Liver (tissue), 9 donors: ENCODE data around the gene TOLLIP. TPM values are rescaled to one million over a fixed set of nuclear protein-coding genes. Genes with fewer than 3 reads are reported as not detected.

Experiments
- DNase-seq: peaks from one replicate; pipeline ENCODE4 v3.0.0-alpha.2; 2017; ENCODE audit warnings: low spot score
- H3K27ac ChIP-seq, 2 donors: one replicate each; pipeline ENCODE4 v1.7.0; 2013; ENCODE audit warnings: inconsistent platforms in 2 of 2, low read length in 2 of 2, control low read depth in 1 of 2, low read depth in 1 of 2, mild to moderate bottlenecking in 1 of 2
- H3K27me3 ChIP-seq, 4 donors: one replicate each; pipeline versions ENCODE4 v1.6.1 to v1.7.0; 2013; ENCODE audit warnings: low read length in 3 of 4, inconsistent platforms in 1 of 4, mild to moderate bottlenecking in 1 of 4, moderate library complexity in 1 of 4; ENCODE audit not compliant: control insufficient read depth in 4 of 4, insufficient read depth in 4 of 4
- H3K36me3 ChIP-seq, 4 donors: one replicate each; pipeline versions ENCODE4 v1.6.1 to v1.7.0; 2013; ENCODE audit warnings: low read length in 3 of 4, mild to moderate bottlenecking in 3 of 4, low read depth in 1 of 4, moderate library complexity in 1 of 4; ENCODE audit not compliant: control insufficient read depth in 4 of 4, insufficient read depth in 3 of 4
- H3K4me1 ChIP-seq, 4 donors: one replicate each; pipeline versions ENCODE4 v1.6.1 to v1.7.0; 2013; ENCODE audit warnings: low read length in 3 of 4, mild to moderate bottlenecking in 3 of 4, moderate library complexity in 1 of 4; ENCODE audit not compliant: control insufficient read depth in 4 of 4, insufficient read depth in 4 of 4
- H3K4me3 ChIP-seq, 3 donors: one replicate each; pipeline versions ENCODE4 v1.6.1 to v1.7.0; 2013; ENCODE audit warnings: low read length in 3 of 3, control low read depth in 1 of 3, low read depth in 1 of 3, mild to moderate bottlenecking in 1 of 3
- H3K9ac ChIP-seq, 2 donors: one replicate each; pipeline ENCODE4 v1.7.0; 2013; ENCODE audit warnings: low read length in 2 of 2, mild to moderate bottlenecking in 2 of 2, moderate library complexity in 2 of 2, control low read depth in 1 of 2, low read depth in 1 of 2
- H3K9me3 ChIP-seq, 4 donors: one replicate each; pipeline versions ENCODE4 v1.6.1 to v1.7.0; 2013; ENCODE audit warnings: low read length in 3 of 4; ENCODE audit not compliant: control insufficient read depth in 4 of 4
- FOXA1 ChIP-seq: IDR thresholded peaks from 2 replicates; pipeline ENCODE4 v1.6.1; 2016; ENCODE audit warnings: antibody characterized with exemption
- FOXA2 ChIP-seq: IDR thresholded peaks from 2 replicates; pipeline ENCODE4 v1.6.1; 2016; ENCODE audit warnings: antibody characterized with exemption
- HNF4G ChIP-seq: IDR thresholded peaks from 2 replicates; pipeline ENCODE4 v1.6.1; 2016; ENCODE audit warnings: antibody characterized with exemption
- RAD21 ChIP-seq, 2 donors: IDR thresholded peaks; 2 replicates each; pipeline ENCODE4 v1.6.1; 2016; ENCODE audit warnings: antibody characterized with exemption in 2 of 2, mild to moderate bottlenecking in 2 of 2
- RXRA ChIP-seq, 2 donors: IDR thresholded peaks; 2 replicates each; pipeline ENCODE4 v1.6.1; 2017 to 2018; ENCODE audit warnings: antibody characterized with exemption in 2 of 2, mild to moderate bottlenecking in 1 of 2
- SP1 ChIP-seq: IDR thresholded peaks from 2 replicates; pipeline ENCODE4 v1.6.1; 2018; ENCODE audit warnings: antibody characterized with exemption, mild to moderate bottlenecking
- TAF1 ChIP-seq: conservative IDR thresholded peaks from 2 replicates; pipeline ENCODE4 v1.6.1; 2016; ENCODE audit warnings: antibody characterized with exemption, mild to moderate bottlenecking
- YY1 ChIP-seq: IDR thresholded peaks from 2 replicates; pipeline ENCODE4 v1.6.1; 2016; ENCODE audit warnings: antibody characterized with exemption, mild to moderate bottlenecking
- WGBS: extraction: QIAGEN DNeasy Blood & Tissue Kit; methylation state at CpG from one replicate; pipeline ENCODE4 v1.1.7; 2013; 5-methylcytosine and 5-hydroxymethylcytosine counted together
- polyA plus RNA-seq, 2 donors: library from polyadenylated mRNA; stranded (reverse) in 1 of 2; unstranded in 1 of 2; fragments of 200-250 nt in 1 of 2; fragments of >200 nt in 1 of 2; fragmentation: Nextera tagmentation in 1 of 2; extraction: Ambion mirVana in 1 of 2; gene quantifications; one replicate each; pipeline versions ENCODE4 v1.2.1 to v1.2.3, GENCODE V29; 2013 to 2015
- total RNA-seq, 2 donors: library from RNA; depleted of rRNA; stranded (reverse); fragments of >200 nt; gene quantifications; one replicate each; pipeline ENCODE4 v1.2.3, GENCODE V29; 2014
- TF ChIP-seq, protein P1 (sequence below): IDR thresholded peaks from 2 replicates; pipeline ENCODE4 v1.6.1; 2016; ENCODE audit warnings: antibody characterized with exemption
- TF ChIP-seq, protein P2 (sequence below): fragments of 150-350 bp; IDR thresholded peaks from 2 replicates; pipeline ENCODE4 v1.5.1; 2017; ENCODE audit warnings: improper control_type of control experiment, low read depth, low read length; ENCODE audit not compliant: missing input control
- TF ChIP-seq, protein P3 (sequence below): IDR thresholded peaks from 2 replicates; pipeline ENCODE4 v1.6.1; 2016; ENCODE audit warnings: antibody characterized with exemption
- TF ChIP-seq, protein P4 (sequence below): IDR thresholded peaks from 2 replicates; pipeline ENCODE4 v1.6.1; 2016; ENCODE audit warnings: antibody characterized with exemption
- donor health status: healthy.
- donor health status: healthy.
- donor health status: healthy.
- donor health status: healthy.
- donor health status: healthy.

The TOLLIP gene
- total and polyA plus RNA-seq, 4 donors = 27.5 to 102 (median 72.9) TPM

DNA sequence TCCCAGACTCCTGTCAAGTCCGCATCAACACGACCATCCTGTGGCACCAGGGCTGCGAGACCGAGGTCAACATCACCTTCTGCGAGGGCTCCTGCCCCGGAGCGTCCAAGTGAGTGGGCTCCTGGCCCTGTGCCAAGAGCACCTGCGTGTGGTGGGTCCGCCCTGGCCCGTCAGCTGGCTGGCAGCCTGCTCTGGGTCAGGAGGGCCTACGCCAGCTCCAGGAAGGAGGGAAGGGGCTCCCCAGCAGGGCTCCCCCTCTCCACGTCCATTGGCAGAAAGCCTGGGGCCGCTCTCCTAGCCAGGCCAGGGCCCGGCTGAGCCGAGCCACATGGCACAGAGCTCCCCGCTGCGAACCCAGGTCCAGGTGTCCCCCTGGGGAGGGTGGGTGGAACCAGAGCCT is 48.8 kb downstream of the TOLLIP start:
- no peak overlapping the region for H3K4me3 ChIP-seq
- peaks cover 8 to 18% (median 14%) of the 10 kb centered on the region in 4 donors for H3K4me1 ChIP-seq
- H3K27ac ChIP-seq = no peak overlapping the region
- no peaks in the 10 kb centered on the region for H3K36me3 ChIP-seq
- WGBS = 95% methylated on average over 17 of the region's 17 CpGs
- no peak overlapping the region for H3K9ac ChIP-seq
- TF ChIP-seq RXRA (IDR thresholded peaks at IDR 0.05) (no peak), FOXA2 (no peak), HNF4G (no peak), SP1 (no peak), YY1 (no peak), FOXA1 (no peak), RAD21 (IDR thresholded peaks at IDR 0.05) (no peak), TAF1 (no peak)
- TF ChIP-seq, protein P1, sequence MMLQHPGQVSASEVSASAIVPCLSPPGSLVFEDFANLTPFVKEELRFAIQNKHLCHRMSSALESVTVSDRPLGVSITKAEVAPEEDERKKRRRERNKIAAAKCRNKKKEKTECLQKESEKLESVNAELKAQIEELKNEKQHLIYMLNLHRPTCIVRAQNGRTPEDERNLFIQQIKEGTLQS = no peak
- TF ChIP-seq, protein P2, sequence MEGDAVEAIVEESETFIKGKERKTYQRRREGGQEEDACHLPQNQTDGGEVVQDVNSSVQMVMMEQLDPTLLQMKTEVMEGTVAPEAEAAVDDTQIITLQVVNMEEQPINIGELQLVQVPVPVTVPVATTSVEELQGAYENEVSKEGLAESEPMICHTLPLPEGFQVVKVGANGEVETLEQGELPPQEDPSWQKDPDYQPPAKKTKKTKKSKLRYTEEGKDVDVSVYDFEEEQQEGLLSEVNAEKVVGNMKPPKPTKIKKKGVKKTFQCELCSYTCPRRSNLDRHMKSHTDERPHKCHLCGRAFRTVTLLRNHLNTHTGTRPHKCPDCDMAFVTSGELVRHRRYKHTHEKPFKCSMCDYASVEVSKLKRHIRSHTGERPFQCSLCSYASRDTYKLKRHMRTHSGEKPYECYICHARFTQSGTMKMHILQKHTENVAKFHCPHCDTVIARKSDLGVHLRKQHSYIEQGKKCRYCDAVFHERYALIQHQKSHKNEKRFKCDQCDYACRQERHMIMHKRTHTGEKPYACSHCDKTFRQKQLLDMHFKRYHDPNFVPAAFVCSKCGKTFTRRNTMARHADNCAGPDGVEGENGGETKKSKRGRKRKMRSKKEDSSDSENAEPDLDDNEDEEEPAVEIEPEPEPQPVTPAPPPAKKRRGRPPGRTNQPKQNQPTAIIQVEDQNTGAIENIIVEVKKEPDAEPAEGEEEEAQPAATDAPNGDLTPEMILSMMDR = no peak
- TF ChIP-seq, protein P3, sequence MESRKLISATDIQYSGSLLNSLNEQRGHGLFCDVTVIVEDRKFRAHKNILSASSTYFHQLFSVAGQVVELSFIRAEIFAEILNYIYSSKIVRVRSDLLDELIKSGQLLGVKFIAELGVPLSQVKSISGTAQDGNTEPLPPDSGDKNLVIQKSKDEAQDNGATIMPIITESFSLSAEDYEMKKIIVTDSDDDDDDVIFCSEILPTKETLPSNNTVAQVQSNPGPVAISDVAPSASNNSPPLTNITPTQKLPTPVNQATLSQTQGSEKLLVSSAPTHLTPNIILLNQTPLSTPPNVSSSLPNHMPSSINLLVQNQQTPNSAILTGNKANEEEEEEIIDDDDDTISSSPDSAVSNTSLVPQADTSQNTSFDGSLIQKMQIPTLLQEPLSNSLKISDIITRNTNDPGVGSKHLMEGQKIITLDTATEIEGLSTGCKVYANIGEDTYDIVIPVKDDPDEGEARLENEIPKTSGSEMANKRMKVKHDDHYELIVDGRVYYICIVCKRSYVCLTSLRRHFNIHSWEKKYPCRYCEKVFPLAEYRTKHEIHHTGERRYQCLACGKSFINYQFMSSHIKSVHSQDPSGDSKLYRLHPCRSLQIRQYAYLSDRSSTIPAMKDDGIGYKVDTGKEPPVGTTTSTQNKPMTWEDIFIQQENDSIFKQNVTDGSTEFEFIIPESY = no peak
- no peak for DNase-seq
- H3K27me3 ChIP-seq = no peaks in the 10 kb centered on the region
- H3K9me3 ChIP-seq = no peaks in the 10 kb centered on the region

DNA sequence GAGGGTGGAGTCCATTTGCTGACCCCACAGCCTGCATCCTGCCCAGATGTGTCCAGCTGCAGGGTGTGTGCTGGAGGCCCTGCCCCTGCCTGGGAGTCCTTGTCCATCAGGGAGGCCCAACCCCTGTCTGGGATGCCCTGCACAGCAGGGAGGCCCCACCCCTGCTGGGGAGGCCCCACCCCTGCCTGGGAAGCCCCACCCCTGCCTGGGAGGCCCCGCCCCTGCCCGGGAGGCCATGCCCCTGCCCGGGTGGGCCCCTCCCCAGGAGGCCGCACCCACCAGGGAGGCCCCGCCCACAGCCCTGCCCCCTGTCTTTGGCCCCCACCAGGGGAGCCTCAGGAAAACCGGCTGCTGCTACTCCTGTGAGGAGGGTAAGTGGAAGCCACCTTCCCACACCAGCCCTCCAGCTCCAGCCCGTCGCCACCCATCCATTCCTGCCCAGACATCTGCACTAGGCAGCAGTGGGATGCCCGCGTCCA is 49.4 kb downstream of the TOLLIP start:
- TF ChIP-seq, protein P2 = no peak
- TF ChIP-seq, protein P3 = no peak
- TF ChIP-seq, protein P4, sequence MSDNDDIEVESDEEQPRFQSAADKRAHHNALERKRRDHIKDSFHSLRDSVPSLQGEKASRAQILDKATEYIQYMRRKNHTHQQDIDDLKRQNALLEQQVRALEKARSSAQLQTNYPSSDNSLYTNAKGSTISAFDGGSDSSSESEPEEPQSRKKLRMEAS = no peak
- no peak for TF ChIP-seq YY1
- H3K36me3 ChIP-seq = no peaks in the 10 kb centered on the region
- no peaks in the 10 kb centered on the region for H3K27me3 ChIP-seq
- H3K4me3 ChIP-seq = no peak overlapping the region
- H3K9ac ChIP-seq = no peak overlapping the region
- H3K4me1 ChIP-seq = peaks cover 8 to 18% (median 14%) of the 10 kb centered on the region in 4 donors
- WGBS = 74% methylated on average over 10 of the region's 10 CpGs
- no peak overlapping the region for H3K27ac ChIP-seq
- peak; percentile 73 for DNase-seq
- H3K9me3 ChIP-seq = no peaks in the 10 kb centered on the region
